Lower leg skin (tissue), 3 donors: ENCODE data around the gene ZFP64.

ENCODE experiments used
- CTCF ChIP-seq, 3 donors: fragments of 450-650 bp; IDR thresholded peaks; one replicate each; pipeline ENCODE4 v1.5.1; 2016; ENCODE audit warnings: antibody characterized with exemption in 3 of 3, mild to moderate bottlenecking in 3 of 3, moderate library complexity in 2 of 3
- POLR2A ChIP-seq, 2 donors: fragments of 450-650 bp; IDR thresholded peaks; one replicate each; pipeline ENCODE4 v1.6.1; 2016 to 2017; ENCODE audit warnings: antibody characterized with exemption in 2 of 2, mild to moderate bottlenecking in 1 of 2, moderate library complexity in 1 of 2

GRCh38 chr20:52130406-52130805 is 61.2 kb downstream of the ZFP64 start:
- TF ChIP-seq CTCF (IDR thresholded peaks at IDR 0.05) (no peak), POLR2A (IDR thresholded peaks at IDR 0.05) (no peak)
